Mesodermal cell (in vitro differentiated cells): ENCODE results near the gene SEMA3C.

ENCODE experiments used
- H3K27ac ChIP-seq: 2 replicates; pipeline ENCODE4 v1.7.0; 2013; ENCODE audit warnings: mild to moderate bottlenecking, low read depth, low read length, moderate library complexity; ENCODE audit not compliant: severe bottlenecking
- H3K36me3 ChIP-seq: 2 replicates; pipeline ENCODE4 v1.7.1; 2013; ENCODE audit warnings: mild to moderate bottlenecking, low read length, moderate library complexity; ENCODE audit not compliant: control insufficient read depth, insufficient read depth
- H3K4me1 ChIP-seq: one replicate; pipeline ENCODE4 v1.7.1; 2013; ENCODE audit warnings: mild to moderate bottlenecking, low read length; ENCODE audit not compliant: insufficient read depth, control insufficient read depth, poor library complexity, severe bottlenecking
- H3K4me3 ChIP-seq: 2 replicates; pipeline ENCODE4 v1.7.0; 2013; ENCODE audit warnings: low read length, control low read depth, mild to moderate bottlenecking; ENCODE audit not compliant: insufficient read depth, poor library complexity, severe bottlenecking; ENCODE audit errors: extremely low read depth
- H3K9me3 ChIP-seq: 2 replicates; pipeline ENCODE4 v1.7.1; 2013; ENCODE audit warnings: mild to moderate bottlenecking, low read length, moderate library complexity; ENCODE audit not compliant: control insufficient read depth
- WGBS, 2 experiments: methylation state at CpG; one replicate each; pipeline ENCODE4 v1.1.5; 2013; ENCODE audit warnings: missing lambda C conversion rate in 2 of 2; ENCODE audit not compliant: insufficient coverage in 2 of 2; 5-methylcytosine and 5-hydroxymethylcytosine counted together

Gene SEMA3C

DNA sequence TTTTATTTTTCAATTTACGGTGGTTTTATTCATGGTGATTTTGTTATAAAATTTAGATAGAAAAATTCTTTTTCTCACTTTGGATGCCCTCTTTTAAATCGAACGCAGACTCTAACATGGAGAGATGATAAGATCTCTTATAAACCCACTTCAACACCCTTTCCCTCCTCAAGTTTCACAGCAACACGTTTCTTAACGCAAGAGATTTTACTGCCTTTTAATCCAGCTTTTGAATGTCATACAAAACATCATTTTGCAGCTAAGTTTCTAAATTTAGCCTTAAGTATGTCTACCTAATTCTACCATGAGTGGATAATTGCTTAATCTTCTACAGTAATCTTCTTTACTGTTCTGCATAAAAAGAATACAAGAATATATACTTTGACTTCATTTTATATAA lies 70.0 kb downstream of the SEMA3C start:
- Histone ChIP-seq H3K36me3 (no peaks in the 10 kb centered on the region), H3K27ac (no peak overlapping the region), H3K4me3 (no peak overlapping the region), H3K9me3 (no peaks in the 10 kb centered on the region), H3K4me1 (peaks cover 4% of the 10 kb centered on the region)
- 73 to 95% methylated on average over 2 of the region's 5 CpGs for WGBS, 2 experiments

DNA sequence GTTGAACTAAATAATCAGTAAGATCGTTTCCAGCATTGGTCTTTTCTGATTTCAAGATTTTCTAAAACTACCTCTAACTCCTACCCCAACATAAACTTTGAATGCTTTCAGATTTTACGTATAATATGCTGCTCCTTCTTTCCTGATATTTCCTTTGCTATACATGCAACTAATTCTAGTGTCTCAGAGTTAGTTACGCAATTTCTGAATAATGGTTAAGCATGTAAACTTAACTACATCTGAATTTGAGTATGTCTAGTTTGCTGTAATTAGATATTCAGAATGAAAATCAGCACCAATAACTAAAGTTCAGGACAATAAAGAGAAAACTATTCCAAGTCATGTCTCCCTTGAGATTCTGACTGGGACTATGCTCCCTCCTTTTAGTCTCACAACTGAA lies 71.0 kb downstream of the SEMA3C start:
- 90 to 100% methylated on average over 1 to 2 of the region's 3 CpGs for WGBS, 2 experiments
- H3K9me3 ChIP-seq: no peaks in the 10 kb centered on the region
- no peak overlapping the region for H3K27ac ChIP-seq
- peaks cover 4% of the 10 kb centered on the region for H3K4me1 ChIP-seq
- no peak overlapping the region for H3K4me3 ChIP-seq
- H3K36me3 ChIP-seq: no peaks in the 10 kb centered on the region

DNA sequence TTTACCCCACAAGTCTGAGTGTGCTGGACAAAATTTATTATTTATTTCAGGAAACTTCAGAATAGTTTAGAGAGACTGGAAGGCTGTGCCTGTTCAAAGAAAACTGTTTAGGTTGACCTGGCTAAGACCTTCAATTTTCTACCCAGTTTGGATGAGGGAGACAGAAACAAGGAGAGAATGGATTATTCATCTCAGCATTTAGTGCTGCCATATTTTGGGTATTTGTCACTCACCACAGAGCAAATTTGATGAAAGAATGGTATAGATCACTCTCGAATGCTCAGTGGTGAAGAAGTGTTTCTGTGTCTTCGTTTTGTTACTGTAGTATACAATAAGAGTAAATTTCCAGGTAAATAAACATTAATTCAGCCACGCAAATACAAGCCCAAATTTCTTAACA lies 71.8 kb downstream of the SEMA3C start:
- H3K4me1 ChIP-seq: peaks cover 8% of the 10 kb centered on the region
- WGBS, 2 experiments: no CpG with 5 or more reads among the region's 3 CpGs
- H3K27ac ChIP-seq: no peak overlapping the region
- no peaks in the 10 kb centered on the region for H3K9me3 ChIP-seq
- no peak overlapping the region for H3K4me3 ChIP-seq
- H3K36me3 ChIP-seq: no peaks in the 10 kb centered on the region

DNA sequence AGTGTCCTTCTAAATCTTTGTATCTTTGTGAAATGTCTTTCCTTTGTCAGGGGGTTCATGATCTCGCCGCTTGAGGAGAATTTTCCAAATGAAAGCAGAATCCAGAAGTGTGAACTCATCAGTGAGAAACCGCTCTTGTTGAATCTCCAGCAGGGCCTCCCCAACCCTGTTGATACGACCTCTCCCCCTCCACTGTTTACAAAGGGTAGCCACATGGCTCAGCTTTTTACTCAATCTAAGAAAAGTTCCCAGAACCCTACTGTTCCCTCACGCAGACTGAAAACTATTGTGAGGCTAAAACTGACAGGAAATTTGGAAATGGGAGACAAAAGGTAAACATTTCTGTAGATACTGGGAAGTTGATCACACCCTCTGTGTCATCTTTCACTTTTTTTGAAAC lies 73.9 kb downstream of the SEMA3C start:
- H3K4me3 ChIP-seq: no peak overlapping the region
- no peaks in the 10 kb centered on the region for H3K36me3 ChIP-seq
- H3K4me1 ChIP-seq: peaks cover 12% of the 10 kb centered on the region
- H3K9me3 ChIP-seq: no peaks in the 10 kb centered on the region
- 77 to 82% methylated on average over 3 to 4 of the region's 5 CpGs for WGBS, 2 experiments
- H3K27ac ChIP-seq: peak overlapping the region; percentile 16

DNA sequence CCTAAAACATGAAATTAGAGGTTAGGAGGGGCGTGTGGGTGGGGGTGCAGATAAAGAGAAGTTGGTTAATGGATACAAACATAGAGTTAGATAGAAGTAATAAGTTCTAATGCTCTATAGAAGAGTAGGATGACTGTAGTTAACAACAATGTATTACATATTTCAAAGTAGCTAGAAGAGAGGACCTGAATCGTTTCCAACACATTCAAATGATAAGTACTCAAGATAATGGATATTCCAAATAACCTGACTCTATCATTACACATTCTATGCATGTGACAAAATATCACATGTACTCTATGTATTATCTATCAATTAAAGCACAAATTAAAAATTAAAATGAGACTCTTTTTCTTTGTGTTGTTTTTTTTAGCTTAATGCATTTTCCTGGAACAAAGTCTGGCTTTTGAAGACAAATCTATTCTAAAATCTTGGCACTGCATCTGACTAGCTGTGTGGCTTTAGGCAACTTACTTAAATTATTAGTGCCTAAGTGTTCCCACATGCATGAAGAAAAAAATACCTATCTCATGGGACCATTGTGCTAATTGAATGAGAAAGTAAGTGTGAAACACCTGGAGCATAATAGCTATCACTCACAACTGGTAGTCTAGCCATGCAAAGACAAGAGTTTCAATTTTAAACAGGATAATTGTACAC lies 75.7 kb downstream of the SEMA3C start:
- no peak overlapping the region for H3K4me3 ChIP-seq
- no peaks in the 10 kb centered on the region for H3K36me3 ChIP-seq
- H3K27ac ChIP-seq: no peak overlapping the region
- no CpG with 5 or more reads among the region's 2 CpGs for WGBS, 2 experiments
- H3K4me1 ChIP-seq: peaks cover 12% of the 10 kb centered on the region
- no peaks in the 10 kb centered on the region for H3K9me3 ChIP-seq

DNA sequence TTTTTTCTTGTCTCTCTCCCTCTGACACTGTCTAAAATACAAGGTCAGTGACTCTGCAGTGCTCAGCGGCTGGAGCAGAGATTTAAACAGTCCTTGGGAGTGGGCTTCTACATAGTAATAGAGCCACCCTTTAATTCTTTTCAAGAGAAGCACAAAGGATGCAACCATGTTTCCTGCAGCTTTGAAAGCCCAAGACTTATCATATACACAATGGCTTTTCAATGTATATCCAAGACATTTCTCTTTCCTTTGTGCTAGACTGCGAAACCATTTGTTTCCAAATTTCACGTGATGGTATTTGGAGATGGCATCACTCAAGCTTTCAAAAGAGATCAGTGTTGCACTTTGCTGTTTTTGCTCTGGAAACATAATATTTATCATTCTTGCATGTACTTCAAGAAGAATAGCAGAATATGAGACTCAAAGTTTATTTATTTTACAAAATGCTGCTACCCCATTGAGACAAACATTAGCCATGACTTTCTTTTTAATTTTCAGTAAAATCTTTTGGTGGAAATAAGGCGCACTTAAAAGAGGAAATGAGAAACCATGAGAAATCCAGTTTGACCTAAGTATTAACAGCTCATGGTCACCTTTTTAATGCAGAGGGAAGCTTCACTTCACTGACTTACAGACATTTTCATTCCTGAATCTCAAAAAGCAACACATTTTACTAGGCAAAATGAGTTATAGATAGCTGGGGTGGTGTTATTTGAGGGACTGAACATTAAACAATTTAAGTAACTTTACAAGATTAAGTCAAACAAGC lies 76.6 kb downstream of the SEMA3C start:
- 80 to 84% methylated on average over 1 to 2 of the region's 4 CpGs for WGBS, 2 experiments
- Histone ChIP-seq H3K4me1 (peaks cover 15% of the 10 kb centered on the region), H3K4me3 (no peak overlapping the region), H3K27ac (peak overlapping the region; percentile 46), H3K9me3 (no peaks in the 10 kb centered on the region), H3K36me3 (no peaks in the 10 kb centered on the region)

DNA sequence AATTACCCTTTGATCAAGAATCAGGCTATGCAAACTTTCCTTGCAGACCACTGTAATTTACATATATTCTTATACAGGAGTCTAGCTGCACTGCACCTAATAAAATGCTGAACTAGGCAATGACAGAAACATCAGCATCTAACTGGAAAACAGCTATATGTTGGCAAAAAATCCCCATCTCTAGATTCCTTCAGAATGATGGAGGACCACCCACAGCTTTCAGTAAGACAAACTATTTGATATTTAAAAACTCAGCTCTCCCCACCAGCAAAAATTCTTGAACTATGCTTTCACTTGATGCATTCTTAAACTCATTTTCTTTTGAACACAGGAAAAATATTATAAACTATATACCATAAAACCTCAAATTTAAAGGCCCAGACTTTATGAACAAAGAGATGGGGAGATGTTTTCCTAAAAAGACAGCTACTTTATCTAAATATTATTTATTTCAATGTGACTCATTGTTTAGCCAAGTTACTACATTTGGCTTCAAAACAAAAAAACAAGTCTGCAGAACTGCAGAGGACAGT lies 77.4 kb downstream of the SEMA3C start:
- Histone ChIP-seq H3K4me1 (peaks cover 16% of the 10 kb centered on the region), H3K9me3 (no peaks in the 10 kb centered on the region), H3K4me3 (no peak overlapping the region), H3K27ac (peak overlapping the region; percentile 46), H3K36me3 (no peaks in the 10 kb centered on the region)

DNA sequence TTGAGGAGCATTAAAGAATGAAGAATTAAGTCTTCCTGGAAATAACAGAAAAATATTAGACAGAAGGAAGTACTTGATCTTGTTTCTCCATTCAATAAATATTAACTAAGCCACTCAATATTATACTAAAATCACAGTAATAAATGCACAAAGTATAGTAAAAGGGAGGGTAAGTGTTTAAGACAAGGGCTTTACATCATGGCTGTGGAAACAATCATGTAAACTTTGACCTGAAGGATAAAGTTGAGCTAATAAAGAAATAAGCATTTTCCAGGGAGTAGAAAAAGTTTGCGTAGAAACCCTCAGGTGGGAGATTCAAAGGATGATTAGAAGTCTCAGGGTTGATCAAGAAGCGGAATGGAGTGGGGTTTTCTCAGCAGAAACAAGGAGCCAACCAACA lies 78.2 kb downstream of the SEMA3C start:
- H3K27ac ChIP-seq: no peak overlapping the region
- H3K4me3 ChIP-seq: no peak overlapping the region
- no peaks in the 10 kb centered on the region for H3K36me3 ChIP-seq
- H3K9me3 ChIP-seq: no peaks in the 10 kb centered on the region
- WGBS, 2 experiments: 100% methylated on average over 1 of the region's 2 CpGs
- peaks cover 19% of the 10 kb centered on the region for H3K4me1 ChIP-seq

DNA sequence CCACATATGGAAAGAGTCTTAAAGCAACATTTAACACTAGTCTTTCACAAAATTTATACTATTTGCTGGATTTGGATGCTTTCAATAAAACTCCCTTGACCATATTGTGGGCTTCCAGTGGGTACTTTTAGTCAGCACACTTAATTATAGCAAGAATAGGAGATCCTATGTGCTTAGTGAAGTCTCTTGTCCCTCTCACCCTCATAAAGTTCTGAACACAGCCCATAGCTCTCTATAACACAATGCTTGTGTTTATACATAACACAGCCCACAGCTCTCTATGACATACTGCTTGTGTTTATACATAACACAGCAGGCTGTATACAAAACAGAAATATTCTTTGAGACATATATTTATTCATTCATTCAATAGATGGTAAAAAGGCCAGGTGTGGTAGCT lies 79.0 kb downstream of the SEMA3C start:
- Histone ChIP-seq H3K4me3 (no peak overlapping the region), H3K4me1 (peaks cover 22% of the 10 kb centered on the region), H3K9me3 (no peaks in the 10 kb centered on the region), H3K36me3 (no peaks in the 10 kb centered on the region), H3K27ac (no peak overlapping the region)

DNA sequence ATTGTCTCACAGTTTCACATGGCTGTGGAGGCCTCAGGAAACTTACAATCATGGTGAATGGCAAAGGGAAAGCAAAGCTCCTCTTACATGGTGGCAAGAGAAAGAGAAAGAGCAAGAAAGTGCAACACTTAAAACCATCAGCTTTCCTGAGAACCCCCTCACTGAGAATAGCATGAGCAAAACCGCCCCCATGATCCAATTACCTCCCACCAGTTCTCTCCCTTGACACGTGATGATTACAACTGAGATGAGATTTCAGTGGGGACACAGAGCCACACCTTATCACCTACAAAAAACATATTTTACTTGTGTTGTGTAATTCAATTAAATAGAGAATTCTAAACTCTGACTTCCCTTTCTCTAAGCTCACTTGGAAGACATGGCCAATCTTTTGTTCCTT lies 80.2 kb downstream of the SEMA3C start:
- H3K27ac ChIP-seq: no peak overlapping the region
- WGBS, 2 experiments: 100% methylated on average over 1 of the region's 2 CpGs
- no peak overlapping the region for H3K4me3 ChIP-seq
- no peaks in the 10 kb centered on the region for H3K36me3 ChIP-seq
- H3K4me1 ChIP-seq: peaks cover 25% of the 10 kb centered on the region
- H3K9me3 ChIP-seq: no peaks in the 10 kb centered on the region

DNA sequence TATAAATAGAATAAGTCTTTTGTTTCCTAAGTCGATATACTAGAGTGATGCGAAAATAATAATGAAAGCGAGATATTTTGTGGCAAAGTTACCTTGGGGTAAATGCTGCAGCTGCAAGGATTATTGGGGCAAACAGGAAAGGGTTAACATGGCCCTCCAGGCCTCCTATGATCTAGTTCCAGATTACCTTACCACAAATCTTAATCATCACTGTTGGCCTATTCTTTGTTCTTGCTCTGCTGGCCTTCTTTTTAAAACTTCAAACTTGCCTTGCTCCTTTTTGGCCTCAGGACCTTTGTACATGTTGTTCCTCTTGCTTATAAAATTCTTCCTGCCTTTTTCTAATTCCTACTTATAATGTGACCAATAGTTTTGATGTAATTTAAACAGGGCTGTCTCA lies 81.5 kb downstream of the SEMA3C start:
- Histone ChIP-seq H3K27ac (no peak overlapping the region), H3K9me3 (no peaks in the 10 kb centered on the region), H3K4me1 (peaks cover 27% of the 10 kb centered on the region), H3K4me3 (no peak overlapping the region), H3K36me3 (no peaks in the 10 kb centered on the region)
- 86% methylated on average over 2 of the region's 3 CpGs; no CpG with 5 or more reads in 1 of the 2 experiments for WGBS, 2 experiments
